K562 treated with DMSO at 1 percent for 12 hours (cell line): ENCODE data around the gene HNF1B. TPM values are rescaled to one million over a fixed set of nuclear protein-coding genes. Genes with fewer than 3 reads are reported as not detected.

Experiments
- total RNA-seq: library from RNA; unstranded; fragments of 300-600 nt; gene quantifications from 2 replicates; pipeline ENCODE4 v1.2.3, GENCODE V29; 2022; ENCODE audit not compliant: insufficient read depth

The HNF1B gene
- not detected in 2 replicates for total RNA-seq

GRCh38 chr17:37744961-37745800, at the start of gene HNF1B:
TSS of gene HNF1B (minus strand) at chr17:37745059. CDS start at chr17:37744884, 175 bp downstream.

GRCh38 chr17:37643118-37643766, 101.6 kb downstream of the HNF1B start, which contains the start of gene DDX52:
TSS of gene DDX52 (minus strand) at chr17:37643446. CDS start at chr17:37643420, 26 bp downstream.

Other genes starting within 250 kb of the HNF1B start
- gene SYNRG, start 135.6 kb downstream of the HNF1B start, total RNA-seq = 6.8 and 30.6 TPM in 2 replicates
- 7.4 and 14.2 TPM in 2 replicates for gene DDX52, start 101.6 kb downstream of the HNF1B start, total RNA-seq
- gene TBC1D3K, start 179.4 kb upstream of the HNF1B start, total RNA-seq = not detected in 2 replicates
- gene TBC1D3L, start 244.0 kb upstream of the HNF1B start, total RNA-seq = 1.8 and 2.6 TPM in 2 replicates